K562 (cell line): ENCODE results near the gene CDK5RAP3. TPM values are rescaled to one million over a fixed set of nuclear protein-coding genes. Genes with fewer than 3 reads are reported as not detected.

ENCODE experiments used
- CREB1 ChIP-seq, 2 experiments: sonication (generic) in 1 of 2; formaldehyde crosslinking in 1 of 2; IDR thresholded peaks; 2 replicates each; pipeline versions ENCODE4 v1.6.1 to v1.8.0; 2012 to 2022; ENCODE audit warnings: inconsistent platforms in 1 of 2, mild to moderate bottlenecking in 1 of 2, missing genetic modification reagents in 1 of 2, moderate library complexity in 1 of 2
- FOXA1 ChIP-seq: fragments of 450-650 bp; IDR thresholded peaks from 2 replicates; pipeline ENCODE4 v1.6.1; 2016; ENCODE audit warnings: mild to moderate bottlenecking, borderline replicate concordance
- HBP1 ChIP-seq: fragments of 450-650 bp; formaldehyde crosslinking; IDR thresholded peaks from 2 replicates; pipeline ENCODE4 v1.4.0; 2022; ENCODE audit warnings: missing genetic modification characterization
- HDGF ChIP-seq: fragments of 450-650 bp; IDR thresholded peaks from 2 replicates; pipeline ENCODE4 v1.6.1; 2016
- MYBL2 ChIP-seq, 2 experiments: fragments of 450-650 bp in 1 of 2; sonication (generic) in 1 of 2; formaldehyde crosslinking in 1 of 2; IDR thresholded peaks; 2 replicates each; pipeline versions ENCODE4 v1.6.1 to v1.8.1; 2017 to 2022; ENCODE audit warnings: borderline replicate concordance in 1 of 2, inconsistent platforms in 1 of 2, low read depth in 1 of 2, mild to moderate bottlenecking in 1 of 2, missing genetic modification reagents in 1 of 2, moderate library complexity in 1 of 2
- NR2F6 ChIP-seq: fragments of 450-650 bp; formaldehyde crosslinking; IDR thresholded peaks from 2 replicates; pipeline ENCODE4 v1.4.0; 2020; ENCODE audit warnings: mild to moderate bottlenecking
- POLR2AphosphoS2 ChIP-seq: IDR thresholded peaks from 2 replicates; pipeline ENCODE4 v1.6.1; 2012; ENCODE audit warnings: low read length, improper control_type of control experiment
- SAFB ChIP-seq: fragments of 200-400 bp; formaldehyde crosslinking; IDR thresholded peaks from 2 replicates; pipeline ENCODE4 v1.6.1; 2017; ENCODE audit warnings: low read depth, low read length, borderline replicate concordance
- SPI1 ChIP-seq: IDR thresholded peaks from 2 replicates; pipeline ENCODE4 v1.6.1; 2011; ENCODE audit warnings: low read depth, low read length, control low read depth, borderline replicate concordance
- SRSF3 ChIP-seq: fragments of 200-400 bp; formaldehyde crosslinking; IDR thresholded peaks from 2 replicates; pipeline ENCODE4 v1.6.1; 2016; ENCODE audit warnings: mild to moderate bottlenecking, low read length, moderate library complexity; ENCODE audit not compliant: insufficient read depth
- TBL1XR1 ChIP-seq, 2 experiments: IDR thresholded peaks; 2 replicates each; pipeline ENCODE4 v1.6.1; 2012; ENCODE audit warnings: improper control_type of control experiment in 2 of 2, low read length in 2 of 2, mild to moderate bottlenecking in 1 of 2
- ZBTB11 ChIP-seq, 3 experiments: fragments of 200-800 bp in 1 of 3; fragments of 250-450 bp in 1 of 3; fragments of 450-650 bp in 1 of 3; sonication (Bioruptor Pico) in 1 of 3; sonication (Bioruptor generic) in 1 of 3; formaldehyde crosslinking in 1 of 3; IDR thresholded peaks; 2 replicates each; pipeline versions ENCODE4 v1.6.1 to v1.8.0; 2016 to 2022; ENCODE audit warnings: mild to moderate bottlenecking in 2 of 3, missing genetic modification characterization in 2 of 3, missing compliant biosample characterization in 1 of 3, moderate library complexity in 1 of 3
- ZNF175 ChIP-seq: fragments of 200-800 bp; sonication (Bioruptor generic); IDR thresholded peaks from 2 replicates; pipeline ENCODE4 v1.6.1; 2016; ENCODE audit warnings: low read depth, mild to moderate bottlenecking, missing genetic modification characterization, missing compliant biosample characterization
- ZNF551 ChIP-seq: fragments of 250-450 bp; sonication (Bioruptor Pico); IDR thresholded peaks from 2 replicates; pipeline ENCODE4 v1.5.0; 2021; ENCODE audit warnings: mild to moderate bottlenecking, moderate library complexity
- ZNF644 ChIP-seq: fragments of 200-800 bp; sonication (Bioruptor generic); IDR thresholded peaks from 2 replicates; pipeline ENCODE4 v1.6.1; 2016; ENCODE audit warnings: low read depth, missing genetic modification characterization, missing compliant biosample characterization
- ZNF696 ChIP-seq: fragments of 250-450 bp; sonication (Bioruptor Pico); conservative IDR thresholded peaks from 2 replicates; pipeline ENCODE4 v1.4.0; 2020; ENCODE audit warnings: mild to moderate bottlenecking, moderate library complexity
- polyA plus RNA-seq, 8 experiments: library from polyadenylated mRNA; depleted of rRNA in 4 of 8; stranded (reverse) in 5 of 8; unstranded in 3 of 8; fragments of >200 nt; fragmentation: Nextera tagmentation in 2 of 8; fragmentation: Illumina TruSeq in 1 of 8; extraction: Ambion mirVana in 2 of 8; extraction: Trizol in 1 of 8; gene quantifications; 2 replicates each; pipeline versions ENCODE4 v1.2.1 to v1.2.3, GENCODE V29; 2011 to 2014; ENCODE audit warnings: inconsistent platforms in 1 of 8, missing spikeins in 1 of 8
- total RNA-seq, 7 experiments: library from RNA; depleted of rRNA in 6 of 7; stranded (reverse); fragments of >200 nt in 6 of 7; fragmentation: Illumina TruSeq in 2 of 7; extraction: Trizol in 2 of 7; gene quantifications; 2 replicates each; pipeline versions ENCODE4 v1.2.1 to v1.2.3, GENCODE V29; 2011 to 2021; ENCODE audit warnings: low replicate concordance in 1 of 7
- TF ChIP-seq, protein P1 (sequence below): fragments of 450-650 bp; IDR thresholded peaks from 2 replicates; pipeline ENCODE4 v1.6.1; 2017; ENCODE audit warnings: antibody characterized with exemption, mild to moderate bottlenecking

The CDK5RAP3 gene
- total and polyA plus RNA-seq, 9 of the 15 experiments (the other 6 are each of a cell fraction or from before 2014, with no cell fraction given), result 44.2 to 202 (median 91.5) TPM

DNA sequence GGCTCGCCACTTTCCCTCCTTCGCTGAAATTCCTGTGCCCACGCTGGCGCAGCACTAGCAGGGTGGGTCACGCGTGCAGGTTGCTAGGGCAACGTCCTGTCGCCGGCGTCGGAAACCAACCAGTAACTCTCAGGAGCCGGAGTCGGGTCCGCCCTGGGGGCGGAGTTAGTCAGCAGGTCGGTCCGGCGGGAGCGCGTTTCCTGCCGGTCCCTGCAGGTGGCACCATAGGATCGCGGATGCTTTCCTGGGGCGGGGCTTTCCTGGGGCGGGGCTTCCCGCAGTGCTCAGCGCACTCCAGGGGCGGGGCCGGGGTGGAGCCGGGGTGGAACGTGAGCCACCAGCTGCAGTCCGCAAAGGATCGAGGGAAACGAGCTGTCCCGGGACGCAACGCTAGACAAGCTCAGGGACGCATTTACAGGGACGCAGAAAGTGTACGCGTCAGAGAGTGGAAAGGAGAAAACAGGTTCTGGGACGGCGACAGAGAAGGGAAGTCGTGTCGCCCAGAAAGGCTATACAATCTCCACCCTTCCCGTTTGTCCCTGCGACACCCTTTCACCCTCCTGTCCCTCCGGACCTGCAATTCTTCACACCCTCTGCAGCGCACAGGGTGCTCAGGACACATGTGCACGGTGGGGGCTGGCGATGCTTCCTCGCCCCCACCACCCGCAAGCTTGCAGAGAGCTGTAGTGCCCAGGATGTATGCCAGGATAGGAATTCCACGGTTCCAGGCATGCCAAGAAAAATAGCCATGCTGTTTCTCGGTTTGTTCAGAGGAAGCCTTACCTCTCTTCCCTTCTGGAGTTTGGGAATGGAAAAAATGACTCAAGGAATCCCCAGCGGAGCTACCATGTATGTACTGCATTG, 54.4 kb downstream of the CDK5RAP3 start (continued):
- TF ChIP-seq, protein P1, sequence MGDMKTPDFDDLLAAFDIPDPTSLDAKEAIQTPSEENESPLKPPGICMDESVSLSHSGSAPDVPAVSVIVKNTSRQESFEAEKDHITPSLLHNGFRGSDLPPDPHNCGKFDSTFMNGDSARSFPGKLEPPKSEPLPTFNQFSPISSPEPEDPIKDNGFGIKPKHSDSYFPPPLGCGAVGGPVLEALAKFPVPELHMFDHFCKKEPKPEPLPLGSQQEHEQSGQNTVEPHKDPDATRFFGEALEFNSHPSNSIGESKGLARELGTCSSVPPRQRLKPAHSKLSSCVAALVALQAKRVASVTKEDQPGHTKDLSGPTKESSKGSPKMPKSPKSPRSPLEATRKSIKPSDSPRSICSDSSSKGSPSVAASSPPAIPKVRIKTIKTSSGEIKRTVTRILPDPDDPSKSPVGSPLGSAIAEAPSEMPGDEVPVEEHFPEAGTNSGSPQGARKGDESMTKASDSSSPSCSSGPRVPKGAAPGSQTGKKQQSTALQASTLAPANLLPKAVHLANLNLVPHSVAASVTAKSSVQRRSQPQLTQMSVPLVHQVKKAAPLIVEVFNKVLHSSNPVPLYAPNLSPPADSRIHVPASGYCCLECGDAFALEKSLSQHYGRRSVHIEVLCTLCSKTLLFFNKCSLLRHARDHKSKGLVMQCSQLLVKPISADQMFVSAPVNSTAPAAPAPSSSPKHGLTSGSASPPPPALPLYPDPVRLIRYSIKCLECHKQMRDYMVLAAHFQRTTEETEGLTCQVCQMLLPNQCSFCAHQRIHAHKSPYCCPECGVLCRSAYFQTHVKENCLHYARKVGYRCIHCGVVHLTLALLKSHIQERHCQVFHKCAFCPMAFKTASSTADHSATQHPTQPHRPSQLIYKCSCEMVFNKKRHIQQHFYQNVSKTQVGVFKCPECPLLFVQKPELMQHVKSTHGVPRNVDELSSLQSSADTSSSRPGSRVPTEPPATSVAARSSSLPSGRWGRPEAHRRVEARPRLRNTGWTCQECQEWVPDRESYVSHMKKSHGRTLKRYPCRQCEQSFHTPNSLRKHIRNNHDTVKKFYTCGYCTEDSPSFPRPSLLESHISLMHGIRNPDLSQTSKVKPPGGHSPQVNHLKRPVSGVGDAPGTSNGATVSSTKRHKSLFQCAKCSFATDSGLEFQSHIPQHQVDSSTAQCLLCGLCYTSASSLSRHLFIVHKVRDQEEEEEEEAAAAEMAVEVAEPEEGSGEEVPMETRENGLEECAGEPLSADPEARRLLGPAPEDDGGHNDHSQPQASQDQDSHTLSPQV, result no peak
- TF ChIP-seq POLR2AphosphoS2 (no peak), SRSF3 (no peak), SPI1 (no peak), ZNF696 (CRISPR knock-in tag) (no peak), CREB1 (IDR thresholded peaks at IDR 0.05) (no peak), CREB1 (CRISPR knock-in tag; IDR thresholded peaks at IDR 0.05) (peak; percentile 64; the same call in 1 of the 2 replicates), HDGF (no peak), FOXA1 (no peak), HBP1 (CRISPR knock-in tag) (no peak), ZBTB11 (CRISPR knock-in tag; IDR thresholded peaks at IDR 0.05) (no peak), SAFB (no peak), MYBL2 (IDR thresholded peaks at IDR 0.05; ENCODE audit: low read depth) (no peak), MYBL2 (CRISPR knock-in tag; IDR thresholded peaks at IDR 0.05; ENCODE audit: borderline replicate concordance) (no peak), ZNF644 (tag) (no peak), NR2F6 (CRISPR knock-in tag) (no peak), TBL1XR1 (IDR thresholded peaks at IDR 0.05; ENCODE audit: low read length in 2 of 2) (no peak), ZNF175 (CRISPR knock-in tag) (no peak), ZNF551 (CRISPR knock-in tag) (no peak)
